ENCODE results near the gene ZNF562. TPM values are rescaled to one million over a fixed set of nuclear protein-coding genes. Genes with fewer than 3 reads are reported as not detected.

ZNF562 gene
- total and polyA plus RNA-seq, 3 donors from 2014 or later = 7.4 to 17.4 (median 16.9) TPM

- TF ChIP-seq POLR2A (IDR thresholded peaks at IDR 0.05) = no peak
- TF ChIP-seq CTCF (IDR thresholded peaks at IDR 0.05) = no peak
- H3K27me3 ChIP-seq = no peaks in the 10 kb centered on the region
- intact Hi-C loops (cut with DNase I; ENCODE audit: low total_unique reads) = no loop called here
- H3K27ac ChIP-seq = no peak overlapping the region
- no peaks in the 10 kb centered on the region for H3K4me1 ChIP-seq
- no peak for DNase-seq
- H3K4me3 ChIP-seq = no peak overlapping the region
- WGBS, 2 donors = 86 to 91% methylated on average over 4 of the region's 4 CpGs
- no peaks in the 10 kb centered on the region for H3K9me3 ChIP-seq
- H3K36me3 ChIP-seq (ENCODE audit: low read depth, missing control alignments) = no peaks in the 10 kb centered on the region
These were observed 30.4 kb downstream of the ZNF562 start for GRCh38 chr19:9644472-9644871.

- no peaks in the 10 kb centered on the region for H3K36me3 ChIP-seq (ENCODE audit: low read depth, missing control alignments)
- TF ChIP-seq CTCF (IDR thresholded peaks at IDR 0.05) = no peak
- TF ChIP-seq POLR2A (IDR thresholded peaks at IDR 0.05) = no peak
- H3K9me3 ChIP-seq = no peaks in the 10 kb centered on the region
- WGBS, 2 donors = 82 to 87% methylated on average over 6 of the region's 6 CpGs
- intact Hi-C loops (cut with DNase I; ENCODE audit: low total_unique reads) = no loop called here
- H3K27me3 ChIP-seq = no peaks in the 10 kb centered on the region
- no peak for DNase-seq
- no peak overlapping the region for H3K4me3 ChIP-seq
- no peak overlapping the region for H3K27ac ChIP-seq
- H3K4me1 ChIP-seq = no peaks in the 10 kb centered on the region
These were observed 33.1 kb downstream of the ZNF562 start for GRCh38 chr19:9641810-9642209.

- no peak for DNase-seq
- intact Hi-C loops (cut with DNase I; ENCODE audit: low total_unique reads) = no loop called here
- WGBS, 2 donors = 36 to 68% methylated on average over 1 of the region's 1 CpG
These were observed 33.9 kb downstream of the ZNF562 start for GRCh38 chr19:9640956-9641355.

GRCh38 chr19:9636018-9636417 lies 38.9 kb downstream of the ZNF562 start:
- Histone ChIP-seq H3K27me3 (no peaks in the 10 kb centered on the region), H3K36me3 (ENCODE audit: low read depth, missing control alignments) (no peaks in the 10 kb centered on the region), H3K4me1 (no peaks in the 10 kb centered on the region), H3K9me3 (no peaks in the 10 kb centered on the region), H3K4me3 (no peak overlapping the region), H3K27ac (no peak overlapping the region)
- WGBS, 2 donors = 94 to 97% methylated on average over 5 of the region's 5 CpGs
- no peak for DNase-seq
- TF ChIP-seq CTCF (IDR thresholded peaks at IDR 0.05) = no peak
- TF ChIP-seq POLR2A (IDR thresholded peaks at IDR 0.05) = no peak
- intact Hi-C loops (cut with DNase I; ENCODE audit: low total_unique reads) = no loop called here

More at GRCh38 chr19:9640956-9641355, 33.9 kb downstream of the ZNF562 start:
- no peaks in the 10 kb centered on the region for H3K27me3 ChIP-seq
- no peak overlapping the region for H3K4me3 ChIP-seq
- no peak overlapping the region for H3K27ac ChIP-seq
- TF ChIP-seq POLR2A (IDR thresholded peaks at IDR 0.05) (no peak), CTCF (IDR thresholded peaks at IDR 0.05) (no peak)
- H3K4me1 ChIP-seq = no peaks in the 10 kb centered on the region
- no peaks in the 10 kb centered on the region for H3K9me3 ChIP-seq
- no peaks in the 10 kb centered on the region for H3K36me3 ChIP-seq (ENCODE audit: low read depth, missing control alignments)

GRCh38 chr19:9627856-9628255 lies 47.0 kb downstream of the ZNF562 start:
- no peaks in the 10 kb centered on the region for H3K4me1 ChIP-seq
- WGBS, 2 donors = 68 to 87% methylated on average over 2 of the region's 2 CpGs
- H3K9me3 ChIP-seq = no peaks in the 10 kb centered on the region
- H3K27me3 ChIP-seq = no peaks in the 10 kb centered on the region
- no peak overlapping the region for H3K27ac ChIP-seq
- no peak overlapping the region for H3K4me3 ChIP-seq
- DNase-seq = no peak
- no peaks in the 10 kb centered on the region for H3K36me3 ChIP-seq (ENCODE audit: low read depth, missing control alignments)
- TF ChIP-seq POLR2A (IDR thresholded peaks at IDR 0.05) (no peak), CTCF (IDR thresholded peaks at IDR 0.05) (no peak)
- intact Hi-C loops (cut with DNase I; ENCODE audit: low total_unique reads) = loop anchor here (10.0 kb wide), 1 partner anchor 137 kb away; the partner anchor contains the start of gene ZNF846
